ENCODE measurements around the gene GADD45G. TPM values are rescaled to one million over a fixed set of nuclear protein-coding genes. Genes with fewer than 3 reads are reported as not detected.

Gene GADD45G
- polyA plus RNA-seq, 3 donors: 1.1 to 9.0 (median 1.3) TPM

DNA sequence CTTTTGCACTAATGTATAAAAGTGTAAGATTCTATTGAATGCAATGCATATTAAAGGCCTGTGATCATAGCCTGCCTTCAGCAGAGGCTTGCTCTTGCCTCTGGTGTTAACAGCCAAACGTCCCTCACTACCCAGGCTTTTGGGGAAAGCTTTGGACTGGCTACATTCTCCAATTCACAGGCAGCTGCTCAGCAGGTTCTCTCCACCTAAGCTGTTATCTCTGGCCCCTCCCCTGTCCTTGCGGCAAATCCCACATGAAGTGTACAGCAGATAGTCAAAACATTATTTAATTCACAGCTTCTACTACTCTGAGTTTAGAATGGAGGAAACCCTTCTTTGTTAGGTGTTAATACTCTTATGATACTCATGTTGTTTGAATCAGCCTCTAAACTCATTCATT lies 45.9 kb upstream of the GADD45G start:
- no peaks in the 10 kb centered on the region for H3K36me3 ChIP-seq (replicated peaks in 1 of 2; ENCODE audit: control insufficient read depth in 1 of 2, insufficient read depth in 2 of 2, low read length in 2 of 2)
- H3K9ac ChIP-seq (ENCODE audit: insufficient read depth, low read length, poor library complexity, severe bottlenecking): no peak overlapping the region
- H3K27ac ChIP-seq (ENCODE audit: low read depth in 1 of 2, low read length in 2 of 2): no peak overlapping the region
- no peaks in the 10 kb centered on the region for H4K20me1 ChIP-seq (ENCODE audit: insufficient read depth, low read length)
- Mint-ChIP-seq H3K27me3 (ENCODE audit: low read depth in 3 of 3) (peaks cover 0 to 6% (median 4%) of the 10 kb centered on the region in 3 donors), H3K9me3 (peaks cover 0 to 3% (median 0%) of the 10 kb centered on the region in 7 donors), H3K4me1 (peaks cover 30% of the 10 kb centered on the region), H3K36me3 (peaks cover 0 to 7% of the 10 kb centered on the region in 2 donors), H3K27ac (no peak overlapping the region), H3K4me3 (no peak overlapping the region)
- intact Hi-C loops (cut with micrococcal nuclease): loop anchor here (5.0 to 10.0 kb wide), 2 partner anchors 174 to 182 kb away; no protein-coding TSS in a partner anchor
- 83% methylated on average over 1 of the region's 2 CpGs for WGBS (ENCODE audit: insufficient coverage)
- no peaks in the 10 kb centered on the region for H3K79me2 ChIP-seq (ENCODE audit: insufficient read depth, low read length)
- no peak overlapping the region for H3K4me3 ChIP-seq (replicated peaks in 1 of 3; ENCODE audit: low read depth in 2 of 3, low read length in 3 of 3)
- H2AFZ ChIP-seq (ENCODE audit: insufficient read depth, low read depth, low read length, poor library complexity, severe bottlenecking): no peak overlapping the region
- H3K27me3 ChIP-seq (ENCODE audit: control insufficient read depth in 2 of 2, insufficient read depth in 2 of 2, low read length in 2 of 2): no peaks in the 10 kb centered on the region
- TF ChIP-seq, protein P1, sequence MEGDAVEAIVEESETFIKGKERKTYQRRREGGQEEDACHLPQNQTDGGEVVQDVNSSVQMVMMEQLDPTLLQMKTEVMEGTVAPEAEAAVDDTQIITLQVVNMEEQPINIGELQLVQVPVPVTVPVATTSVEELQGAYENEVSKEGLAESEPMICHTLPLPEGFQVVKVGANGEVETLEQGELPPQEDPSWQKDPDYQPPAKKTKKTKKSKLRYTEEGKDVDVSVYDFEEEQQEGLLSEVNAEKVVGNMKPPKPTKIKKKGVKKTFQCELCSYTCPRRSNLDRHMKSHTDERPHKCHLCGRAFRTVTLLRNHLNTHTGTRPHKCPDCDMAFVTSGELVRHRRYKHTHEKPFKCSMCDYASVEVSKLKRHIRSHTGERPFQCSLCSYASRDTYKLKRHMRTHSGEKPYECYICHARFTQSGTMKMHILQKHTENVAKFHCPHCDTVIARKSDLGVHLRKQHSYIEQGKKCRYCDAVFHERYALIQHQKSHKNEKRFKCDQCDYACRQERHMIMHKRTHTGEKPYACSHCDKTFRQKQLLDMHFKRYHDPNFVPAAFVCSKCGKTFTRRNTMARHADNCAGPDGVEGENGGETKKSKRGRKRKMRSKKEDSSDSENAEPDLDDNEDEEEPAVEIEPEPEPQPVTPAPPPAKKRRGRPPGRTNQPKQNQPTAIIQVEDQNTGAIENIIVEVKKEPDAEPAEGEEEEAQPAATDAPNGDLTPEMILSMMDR (IDR thresholded peaks at IDR 0.05): no peak
- no peaks in the 10 kb centered on the region for H3K9me3 ChIP-seq (replicated peaks in 1 of 2; ENCODE audit: control insufficient read depth in 1 of 2, insufficient read depth in 1 of 2, low read length in 2 of 2)
- no peak overlapping the region for H3K4me2 ChIP-seq (replicated peaks; ENCODE audit: extremely low read depth, low read length, poor library complexity, severe bottlenecking)
- DNase-seq: no peak
- H3K4me1 ChIP-seq (ENCODE audit: control insufficient read depth in 1 of 2, insufficient read depth in 2 of 2, low read length in 2 of 2): peaks cover 20 to 26% of the 10 kb centered on the region in 2 donors

- Histone ChIP-seq H3K4me1 (ENCODE audit: control insufficient read depth in 1 of 2, insufficient read depth in 2 of 2, low read length in 2 of 2) (peaks cover 2 to 8% of the 10 kb centered on the region in 2 donors), H2AFZ (ENCODE audit: insufficient read depth, low read depth, low read length, poor library complexity, severe bottlenecking) (no peak overlapping the region), H3K27me3 (ENCODE audit: control insufficient read depth in 2 of 2, insufficient read depth in 2 of 2, low read length in 2 of 2) (no peaks in the 10 kb centered on the region), H3K4me3 (replicated peaks in 1 of 3; ENCODE audit: low read depth in 2 of 3, low read length in 3 of 3) (no peak overlapping the region), H3K27ac (ENCODE audit: low read depth in 1 of 2, low read length in 2 of 2) (no peak overlapping the region), H3K4me2 (replicated peaks; ENCODE audit: extremely low read depth, low read length, poor library complexity, severe bottlenecking) (no peak overlapping the region), H3K79me2 (ENCODE audit: insufficient read depth, low read length) (no peaks in the 10 kb centered on the region), H3K9me3 (replicated peaks in 1 of 2; ENCODE audit: control insufficient read depth in 1 of 2, insufficient read depth in 1 of 2, low read length in 2 of 2) (no peaks in the 10 kb centered on the region), H4K20me1 (ENCODE audit: insufficient read depth, low read length) (no peaks in the 10 kb centered on the region), H3K9ac (ENCODE audit: insufficient read depth, low read length, poor library complexity, severe bottlenecking) (no peak overlapping the region), H3K36me3 (replicated peaks in 1 of 2; ENCODE audit: control insufficient read depth in 1 of 2, insufficient read depth in 2 of 2, low read length in 2 of 2) (no peaks in the 10 kb centered on the region)
- TF ChIP-seq, protein P1 (IDR thresholded peaks at IDR 0.05): no peak
- H3K36me3 Mint-ChIP-seq: no peaks in the 10 kb centered on the region
- intact Hi-C loops (cut with micrococcal nuclease): no loop called here
- H3K27ac Mint-ChIP-seq: no peak overlapping the region
- 97% methylated on average over 6 of the region's 10 CpGs for WGBS (ENCODE audit: insufficient coverage)
- DNase-seq: no peak
- peaks cover 0 to 4% (median 0%) of the 10 kb centered on the region in 3 donors for H3K27me3 Mint-ChIP-seq (ENCODE audit: low read depth in 3 of 3)
- H3K9me3 Mint-ChIP-seq: peaks cover 0 to 4% (median 1%) of the 10 kb centered on the region in 7 donors
- H3K4me3 Mint-ChIP-seq: no peak overlapping the region
- peaks cover 10% of the 10 kb centered on the region for H3K4me1 Mint-ChIP-seq
Observed at GRCh38 chr9:89562186-89562814, 42.5 kb upstream of the GADD45G start.
